Fibroblast of skin of right quadriceps (primary cell): ENCODE data around the gene TEX261.
A peak's percentile ranks its signal among the peaks of the same experiment; 100 is the strongest.
"Not testable (repeated sequence)": the region's sequence is repeated elsewhere in the genome, so short reads cannot be mapped to it uniquely, and the experiment has no call there.

Experiments used
- DNase-seq: peaks from one replicate; pipeline ENCODE4 v3.0.0-alpha.2; 2013

The TEX261 gene

GRCh38 chr2:70999931-71000330 is 5.3 kb upstream of the TEX261 start:
- not testable (repeated sequence) for DNase-seq

DNA sequence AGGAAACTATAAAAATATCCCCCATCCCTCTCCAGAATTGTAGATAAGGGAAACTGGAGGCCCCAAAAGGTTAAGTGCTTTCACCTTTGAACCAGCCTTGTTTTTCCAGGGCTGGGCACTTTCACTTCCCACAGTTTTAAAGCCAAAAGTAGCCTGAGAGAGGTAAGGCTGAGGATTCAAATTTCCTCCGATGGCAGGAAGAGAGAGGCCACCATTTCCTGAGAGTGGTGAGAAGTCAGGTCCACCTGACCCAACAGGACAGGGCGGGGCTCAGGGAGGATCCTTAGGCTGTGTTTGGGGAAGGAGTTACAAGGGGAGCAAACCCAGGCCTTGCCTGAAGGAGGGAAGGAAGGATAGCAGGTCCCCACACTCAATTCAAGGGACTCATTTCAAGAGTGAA is 4.7 kb upstream of the TEX261 start:
- no peak for DNase-seq

GRCh38 chr2:70998885-70999284 is 4.2 kb upstream of the TEX261 start:
- DNase-seq: not testable (repeated sequence)

GRCh38 chr2:70995426-70995729 is 705 bp upstream of the TEX261 start:
- DNase-seq: peak; percentile 37

GRCh38 chr2:70994009-70994698 is 519 bp downstream of the TEX261 start:
- no peak for DNase-seq

DNA sequence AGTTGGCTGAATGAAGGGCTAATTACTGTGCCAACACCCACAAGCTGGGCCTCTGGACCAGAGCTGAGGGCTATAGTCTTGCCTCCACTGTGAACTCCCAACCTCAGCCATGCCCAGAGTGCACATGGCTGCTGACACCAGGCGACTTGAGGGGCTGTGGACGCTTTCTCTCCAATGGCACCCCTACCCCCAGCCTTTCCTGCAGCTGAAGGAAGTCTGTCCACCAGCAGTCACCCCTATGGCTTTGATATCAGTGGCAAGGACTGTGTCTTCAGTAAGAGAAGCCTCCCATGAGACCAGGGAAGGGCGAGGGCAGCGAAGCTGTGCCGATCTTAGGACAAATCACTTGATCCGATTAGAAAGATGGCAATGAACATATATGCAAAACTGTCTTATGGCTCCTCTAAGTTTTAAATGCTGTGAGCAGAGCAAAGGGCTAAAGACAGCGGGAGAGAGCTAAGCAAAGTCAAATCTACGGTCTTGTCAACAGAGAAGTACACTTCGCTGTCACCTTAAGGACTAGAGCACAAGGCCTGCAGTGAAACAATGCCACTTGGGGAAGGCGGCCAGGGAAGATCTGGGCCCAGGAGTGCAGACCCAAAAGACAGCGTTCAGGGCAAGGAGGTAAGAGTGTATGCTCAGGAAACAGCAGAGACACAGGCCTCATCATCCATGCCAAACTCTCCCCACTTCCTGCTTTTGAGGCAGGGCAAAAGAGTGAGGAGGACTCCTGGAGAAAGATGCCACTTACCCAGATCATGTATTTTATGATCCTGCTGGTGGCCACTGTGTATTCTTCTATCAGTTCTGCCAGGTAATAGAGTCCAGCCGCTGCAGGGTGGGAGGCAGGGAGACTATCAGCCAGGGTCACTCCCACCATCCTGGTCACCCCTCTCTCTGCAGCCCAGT is 1.5 kb downstream of the TEX261 start:
- DNase-seq: no peak

GRCh38 chr2:70991742-70992141 is 2.9 kb downstream of the TEX261 start:
- DNase-seq: no peak

- DNase-seq: no peak
Measured at GRCh38 chr2:70991142-70991541, 3.5 kb downstream of the TEX261 start.

- DNase-seq: no peak
Measured at GRCh38 chr2:70990216-70990615, 4.5 kb downstream of the TEX261 start.

- no peak for DNase-seq
Measured at GRCh38 chr2:70988726-70989648, 5.7 kb downstream of the TEX261 start.

- DNase-seq: no peak
Measured at GRCh38 chr2:70988151-70988550, 6.5 kb downstream of the TEX261 start.

- DNase-seq: no peak
Measured at GRCh38 chr2:70987386-70987785, 7.3 kb downstream of the TEX261 start.

GRCh38 chr2:70986499-70987189 is 8.0 kb downstream of the TEX261 start:
- no peak for DNase-seq

DNA sequence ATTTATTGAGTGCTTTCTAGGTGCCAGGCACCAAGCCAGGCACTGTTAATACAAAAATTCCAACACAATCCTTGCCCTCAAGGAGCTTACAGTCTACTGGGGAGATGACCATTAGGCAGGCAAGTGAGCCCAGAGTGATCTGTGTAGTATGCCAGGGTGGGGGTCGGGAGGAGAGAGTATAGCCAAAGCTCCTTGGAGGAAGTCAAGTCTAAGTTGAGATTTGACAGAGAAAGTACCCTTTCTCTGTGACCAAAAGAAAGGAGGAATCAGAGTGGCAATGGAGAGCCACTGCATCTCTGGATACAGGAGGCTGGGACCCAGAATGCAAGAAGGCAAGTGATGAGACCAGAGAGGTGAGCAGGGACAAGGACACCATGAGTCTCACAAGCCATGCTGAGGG is 8.7 kb downstream of the TEX261 start:
- DNase-seq: no peak

- no peak for DNase-seq
Measured at GRCh38 chr2:70985283-70985688, 9.4 kb downstream of the TEX261 start.

GRCh38 chr2:70984576-70985282 is 9.9 kb downstream of the TEX261 start:
- peak; percentile 9 for DNase-seq

DNA sequence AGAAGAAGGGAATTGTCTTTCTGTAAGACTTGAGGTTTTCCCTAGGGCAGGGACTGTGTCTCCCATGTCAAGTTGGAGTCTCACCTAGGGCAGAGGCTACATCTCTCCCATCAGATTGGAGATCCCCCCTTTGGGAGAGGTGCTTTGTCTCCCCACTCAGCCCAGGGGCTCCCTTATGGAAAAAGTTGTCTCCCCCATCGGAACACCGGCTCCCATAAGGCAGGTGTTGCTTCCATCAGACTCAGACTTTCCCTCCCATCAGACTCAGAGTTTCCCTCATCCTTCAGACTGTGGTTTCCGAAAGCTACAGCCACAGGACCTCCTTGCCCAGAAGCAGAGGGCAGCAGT is 10.5 kb downstream of the TEX261 start:
- DNase-seq: no peak

- DNase-seq: no peak
Measured at GRCh38 chr2:70983506-70984227, 11.0 kb downstream of the TEX261 start.

DNA sequence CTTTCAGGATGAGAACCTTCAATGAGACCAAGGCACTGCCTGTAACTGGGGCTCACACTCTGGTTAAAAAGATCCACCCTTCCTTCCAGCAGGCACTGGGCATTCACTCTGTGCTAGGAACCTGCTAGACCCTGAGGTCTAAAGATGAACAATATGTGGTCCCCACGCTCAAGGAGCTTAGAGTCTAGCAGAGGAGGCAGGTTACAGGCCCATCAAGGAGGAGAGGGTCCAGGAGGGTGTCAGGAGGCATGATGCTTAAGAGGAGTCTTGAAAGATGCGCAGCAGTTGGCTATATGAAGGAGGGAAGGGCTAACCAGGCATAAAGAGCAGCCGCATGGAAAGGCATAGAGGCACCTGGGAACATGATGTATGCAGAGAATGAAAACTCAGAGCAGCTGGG is 11.7 kb downstream of the TEX261 start:
- DNase-seq: no peak

DNA sequence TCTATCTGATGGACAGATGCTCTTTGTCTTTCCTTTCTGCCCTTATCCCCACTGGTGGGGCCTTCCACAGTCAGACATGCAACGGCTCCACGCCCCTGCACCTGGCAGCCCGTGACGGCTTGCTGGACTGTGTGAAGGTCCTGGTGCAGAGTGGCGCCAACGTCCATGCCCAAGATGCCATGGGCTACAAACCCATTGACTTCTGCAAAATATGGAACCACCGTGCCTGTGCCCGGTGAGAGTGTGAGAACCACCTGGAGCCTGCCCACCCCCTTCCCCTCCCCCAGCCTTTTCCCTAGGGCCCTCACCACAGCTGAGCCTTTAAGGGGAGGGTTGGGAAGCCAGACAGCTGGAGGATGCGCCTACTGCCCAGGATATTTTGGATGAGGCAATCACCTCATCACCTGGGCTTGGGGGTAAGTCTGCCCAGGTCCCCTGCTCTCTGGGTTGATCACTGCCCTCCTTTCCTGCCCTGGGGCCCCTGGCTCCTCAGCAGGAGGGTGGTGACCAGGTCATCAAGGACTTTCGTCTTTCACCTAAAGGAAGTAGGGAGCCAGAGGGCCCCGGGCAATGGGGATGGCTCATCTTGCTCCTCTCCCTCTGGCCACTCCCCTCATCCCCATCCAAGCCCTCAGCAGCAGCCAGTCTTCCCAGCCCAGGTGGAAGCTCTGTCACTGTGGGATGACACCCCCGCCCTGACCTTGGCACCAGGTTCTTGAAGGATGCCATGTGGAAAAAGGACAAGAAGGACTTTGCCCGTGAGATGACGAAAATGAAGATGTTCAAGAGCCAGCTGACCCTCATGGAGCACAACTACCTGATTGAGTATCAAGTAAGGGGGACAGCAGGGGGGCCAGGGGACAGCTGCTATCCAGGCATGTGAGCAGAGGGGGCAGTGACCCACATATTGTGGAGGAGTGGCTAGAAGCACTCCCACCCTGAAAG is 12.5 kb downstream of the TEX261 start:
- no peak for DNase-seq
